GM21423 (cell line): ENCODE measurements around the gene ADGRF3.
"Not testable (repeated sequence)": the region's sequence is repeated elsewhere in the genome, so short reads cannot be mapped to it uniquely, and the experiment has no call there.

Experiments
- ATAC-seq: cut with Tn5 transposase; IDR thresholded peaks from one replicate; pipeline ENCODE4 v1.9.1; 2021; ENCODE audit warnings: mild to moderate bottlenecking, moderate library complexity; ENCODE audit not compliant: unreplicated experiment

The ADGRF3 gene, protein sequence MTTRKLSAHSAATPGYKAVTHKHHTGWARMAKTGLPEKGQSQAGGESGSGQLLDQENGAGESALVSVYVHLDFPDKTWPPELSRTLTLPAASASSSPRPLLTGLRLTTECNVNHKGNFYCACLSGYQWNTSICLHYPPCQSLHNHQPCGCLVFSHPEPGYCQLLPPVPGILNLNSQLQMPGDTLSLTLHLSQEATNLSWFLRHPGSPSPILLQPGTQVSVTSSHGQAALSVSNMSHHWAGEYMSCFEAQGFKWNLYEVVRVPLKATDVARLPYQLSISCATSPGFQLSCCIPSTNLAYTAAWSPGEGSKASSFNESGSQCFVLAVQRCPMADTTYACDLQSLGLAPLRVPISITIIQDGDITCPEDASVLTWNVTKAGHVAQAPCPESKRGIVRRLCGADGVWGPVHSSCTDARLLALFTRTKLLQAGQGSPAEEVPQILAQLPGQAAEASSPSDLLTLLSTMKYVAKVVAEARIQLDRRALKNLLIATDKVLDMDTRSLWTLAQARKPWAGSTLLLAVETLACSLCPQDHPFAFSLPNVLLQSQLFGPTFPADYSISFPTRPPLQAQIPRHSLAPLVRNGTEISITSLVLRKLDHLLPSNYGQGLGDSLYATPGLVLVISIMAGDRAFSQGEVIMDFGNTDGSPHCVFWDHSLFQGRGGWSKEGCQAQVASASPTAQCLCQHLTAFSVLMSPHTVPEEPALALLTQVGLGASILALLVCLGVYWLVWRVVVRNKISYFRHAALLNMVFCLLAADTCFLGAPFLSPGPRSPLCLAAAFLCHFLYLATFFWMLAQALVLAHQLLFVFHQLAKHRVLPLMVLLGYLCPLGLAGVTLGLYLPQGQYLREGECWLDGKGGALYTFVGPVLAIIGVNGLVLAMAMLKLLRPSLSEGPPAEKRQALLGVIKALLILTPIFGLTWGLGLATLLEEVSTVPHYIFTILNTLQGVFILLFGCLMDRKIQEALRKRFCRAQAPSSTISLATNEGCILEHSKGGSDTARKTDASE

GRCh38 chr2:26346454-26347053 is at the start of gene ADGRF3:
Gene ADGRF3 (minus strand): TSS chr2:26346789. CDS start chr2:26346234, 555 bp downstream.
- no peak for ATAC-seq

- no peak for ATAC-seq
These were observed 48.8 kb upstream of the ADGRF3 start for GRCh38 chr2:26395394-26395793.

GRCh38 chr2:26394694-26395093 is 48.1 kb upstream of the ADGRF3 start:
- no peak for ATAC-seq

GRCh38 chr2:26387189-26387588 is 40.6 kb upstream of the ADGRF3 start:
- ATAC-seq = no peak

DNA sequence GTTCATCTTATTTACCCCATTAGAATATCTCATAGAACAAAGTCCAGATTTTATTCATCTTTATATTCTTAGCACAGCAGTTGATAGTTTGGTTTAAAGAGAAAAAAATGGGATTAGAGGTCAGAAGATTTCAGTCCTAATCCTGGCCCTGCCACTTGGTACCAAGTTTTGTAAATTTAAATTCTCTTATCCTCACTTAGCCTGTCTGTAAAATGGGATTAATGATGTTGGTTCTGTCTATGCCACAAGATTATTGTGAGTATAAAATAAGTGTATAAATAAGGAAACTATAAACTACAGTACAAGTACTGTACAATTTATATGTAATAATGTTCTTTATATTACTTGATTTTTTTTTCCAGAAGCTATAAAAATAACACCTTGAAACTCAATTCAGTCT is 38.0 kb upstream of the ADGRF3 start:
- ATAC-seq = no peak

- no peak for ATAC-seq
These were observed 37.6 kb upstream of the ADGRF3 start for GRCh38 chr2:26384183-26384582.

GRCh38 chr2:26382564-26382963 is 36.0 kb upstream of the ADGRF3 start:
- no peak for ATAC-seq

- no peak for ATAC-seq
These were observed 33.7 kb upstream of the ADGRF3 start for GRCh38 chr2:26380281-26380680.

GRCh38 chr2:26376799-26377198 is 30.2 kb upstream of the ADGRF3 start:
- no peak for ATAC-seq

DNA sequence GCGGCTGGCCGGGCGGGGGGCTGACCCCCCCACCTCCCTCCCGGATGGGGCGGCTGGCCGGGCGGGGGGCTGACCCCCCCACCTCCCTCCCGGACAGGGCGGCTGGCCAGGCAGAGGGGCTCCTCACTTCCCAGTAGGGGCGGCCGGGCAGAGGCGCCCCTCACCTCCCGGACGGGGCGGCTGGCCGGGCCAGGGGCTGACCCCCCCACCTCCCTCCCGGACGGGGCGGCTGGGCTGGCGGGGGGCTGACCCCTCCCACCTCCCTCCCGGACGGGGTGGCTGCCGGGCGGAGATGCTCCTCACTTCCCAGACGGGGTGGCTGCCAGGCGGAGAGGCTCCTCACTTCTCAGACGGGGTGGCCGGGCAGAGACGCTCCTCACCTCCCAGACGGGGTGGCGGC is 24.3 kb upstream of the ADGRF3 start:
- ATAC-seq = not testable (repeated sequence)

GRCh38 chr2:26369664-26370063 is 23.1 kb upstream of the ADGRF3 start:
- ATAC-seq = not testable (repeated sequence)

- ATAC-seq = no peak
These were observed 20.4 kb upstream of the ADGRF3 start for GRCh38 chr2:26366957-26367356.

DNA sequence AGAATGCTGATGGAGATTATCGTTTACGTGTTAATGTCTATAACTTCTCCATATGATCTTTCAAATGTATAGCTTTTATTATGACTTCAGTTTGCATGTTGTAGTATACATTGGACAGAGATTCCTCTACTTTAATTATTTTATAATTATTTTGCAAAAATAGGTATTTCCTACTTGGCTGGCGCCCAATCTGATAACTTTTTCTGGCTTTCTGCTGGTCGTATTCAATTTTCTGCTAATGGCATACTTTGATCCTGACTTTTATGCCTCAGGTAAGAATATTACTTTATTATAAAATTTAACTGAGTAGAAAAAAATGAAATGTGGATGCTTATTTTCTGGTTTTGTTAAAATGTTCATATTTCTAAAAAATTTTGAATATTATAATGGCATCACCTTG is 18.1 kb upstream of the ADGRF3 start:
- no peak for ATAC-seq

- no peak for ATAC-seq
These were observed 17.4 kb upstream of the ADGRF3 start for GRCh38 chr2:26363958-26364357.

DNA sequence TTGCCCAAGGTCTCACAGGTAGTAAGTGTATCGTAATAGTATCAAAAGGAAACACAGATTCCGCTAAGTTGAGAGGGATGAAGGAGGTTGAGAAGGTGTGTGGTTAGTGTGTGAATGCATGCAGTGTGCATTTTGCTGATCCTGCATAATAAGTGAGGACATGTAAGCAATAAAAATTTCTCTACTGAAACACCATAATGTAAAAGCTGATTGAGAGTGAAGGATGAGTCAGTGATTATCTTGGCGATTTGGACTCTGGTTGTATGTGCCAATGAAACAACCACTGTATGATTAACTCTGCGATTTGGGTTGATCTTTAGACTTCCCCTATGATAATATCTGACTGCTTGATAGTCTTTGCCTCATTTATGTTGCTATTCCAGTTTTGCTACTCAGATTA is 16.7 kb upstream of the ADGRF3 start:
- no peak for ATAC-seq

DNA sequence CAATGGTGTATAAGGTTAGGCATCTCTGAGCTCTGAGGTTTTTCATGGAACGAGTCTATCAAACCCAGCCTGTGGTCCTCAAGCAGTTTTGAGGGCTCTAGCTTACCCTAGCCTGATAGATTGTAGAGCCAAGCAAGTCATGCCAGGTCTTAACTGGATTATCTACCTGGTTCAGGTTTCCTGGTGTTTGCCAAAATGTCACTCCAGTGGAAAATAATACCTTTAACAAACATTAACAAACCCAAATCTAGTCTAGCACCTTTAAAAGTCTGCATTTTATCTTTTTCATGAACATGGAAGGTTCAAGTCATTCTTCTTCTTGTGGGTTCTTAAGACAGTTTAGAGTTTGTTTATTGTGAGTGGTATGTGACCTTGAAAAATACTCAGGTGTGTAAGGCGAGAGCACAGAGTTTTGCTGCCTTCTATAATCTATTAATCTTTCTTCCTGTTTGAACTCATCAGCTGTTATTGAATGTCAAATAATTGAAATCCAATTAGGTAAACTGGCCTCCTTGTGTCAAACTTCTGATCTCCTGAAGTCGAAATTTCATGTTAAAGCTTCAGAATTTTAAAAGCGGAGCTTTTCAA is 13.4 kb upstream of the ADGRF3 start:
- ATAC-seq = no peak

GRCh38 chr2:26356771-26357170 is 10.2 kb upstream of the ADGRF3 start:
- no peak for ATAC-seq

DNA sequence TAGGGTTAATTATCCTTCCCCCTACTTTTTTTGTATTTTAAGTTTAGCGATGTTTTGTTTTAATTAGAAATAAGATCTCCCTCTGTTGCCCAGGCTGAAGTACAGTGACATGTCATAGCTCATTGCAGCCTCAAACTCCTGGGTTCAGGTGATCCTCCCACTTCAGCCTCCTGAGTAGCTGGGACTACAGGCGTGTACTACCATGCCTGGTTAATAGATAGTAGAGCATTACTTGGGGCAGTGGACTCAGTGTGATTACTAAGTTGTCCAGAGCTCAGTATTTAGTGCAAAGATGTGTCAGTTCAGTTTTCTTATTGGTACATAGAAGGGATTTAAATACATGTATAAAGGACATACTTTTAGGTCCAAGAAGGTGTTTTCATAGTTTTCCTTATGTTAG is 9.5 kb upstream of the ADGRF3 start:
- no peak for ATAC-seq

- ATAC-seq = no peak
These were observed 8.7 kb upstream of the ADGRF3 start for GRCh38 chr2:26355038-26355995.

DNA sequence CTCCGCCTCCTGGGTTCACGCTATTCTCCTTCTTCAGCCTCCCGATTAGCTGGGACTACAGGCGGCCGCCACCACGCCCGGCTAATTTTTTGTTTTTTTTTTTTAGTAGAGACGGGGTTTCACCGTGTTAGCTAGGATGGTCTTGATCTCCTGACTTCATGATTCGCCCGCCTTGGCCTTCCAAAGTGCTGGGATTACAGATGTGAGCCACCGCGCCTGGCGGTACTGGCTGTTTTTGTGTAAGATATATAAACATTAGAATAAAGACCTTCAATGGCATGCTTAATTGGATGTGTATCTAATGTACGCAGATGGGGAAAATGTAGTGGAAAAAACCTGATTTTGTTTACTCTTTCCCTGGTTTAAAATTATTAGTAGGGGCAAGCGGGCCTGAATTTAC is 7.9 kb upstream of the ADGRF3 start:
- not testable (repeated sequence) for ATAC-seq
